GM21390 (cell line): ENCODE data around the gene SWI5.
"Not testable (repeated sequence)": the region's sequence is repeated elsewhere in the genome, so short reads cannot be mapped to it uniquely, and the experiment has no call there.

Experiments used
- ATAC-seq: cut with Tn5 transposase; IDR thresholded peaks from one replicate; pipeline ENCODE4 v1.9.1; 2021; ENCODE audit not compliant: unreplicated experiment

SWI5 gene

DNA sequence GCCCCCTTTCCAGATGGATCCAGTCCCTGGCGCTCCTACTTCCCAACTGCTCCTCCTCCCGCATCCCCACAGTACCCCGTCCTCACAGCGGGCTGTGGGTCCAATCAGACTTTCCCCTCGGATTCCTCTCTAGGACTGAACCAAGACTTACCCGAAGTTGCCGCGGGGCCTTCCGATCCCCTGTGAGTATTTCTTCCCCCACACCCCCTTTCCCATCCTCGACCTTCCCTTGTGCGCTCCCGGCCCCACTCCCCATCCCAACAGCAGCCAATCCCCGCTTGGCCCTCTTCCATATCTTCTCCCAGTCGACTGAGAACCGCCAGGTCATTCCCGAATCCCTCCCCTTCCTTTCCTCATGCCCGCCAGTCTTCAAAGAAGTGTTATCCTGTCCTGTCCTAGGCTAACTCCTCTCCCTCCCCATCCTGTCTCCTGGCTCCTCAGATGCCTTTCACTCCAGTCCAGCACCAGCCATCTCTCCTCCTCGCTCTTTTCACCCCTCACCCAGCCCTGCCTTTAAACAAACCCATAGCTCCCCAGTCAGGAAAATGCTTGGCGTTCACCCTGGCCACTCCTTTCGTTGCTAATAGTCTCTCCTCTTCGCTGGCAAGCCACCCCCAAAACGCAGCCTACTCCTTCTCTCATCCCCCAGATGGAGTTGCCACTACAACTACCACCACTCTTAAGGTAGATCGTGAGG lies 646 bp downstream of the SWI5 start:
- no peak for ATAC-seq

DNA sequence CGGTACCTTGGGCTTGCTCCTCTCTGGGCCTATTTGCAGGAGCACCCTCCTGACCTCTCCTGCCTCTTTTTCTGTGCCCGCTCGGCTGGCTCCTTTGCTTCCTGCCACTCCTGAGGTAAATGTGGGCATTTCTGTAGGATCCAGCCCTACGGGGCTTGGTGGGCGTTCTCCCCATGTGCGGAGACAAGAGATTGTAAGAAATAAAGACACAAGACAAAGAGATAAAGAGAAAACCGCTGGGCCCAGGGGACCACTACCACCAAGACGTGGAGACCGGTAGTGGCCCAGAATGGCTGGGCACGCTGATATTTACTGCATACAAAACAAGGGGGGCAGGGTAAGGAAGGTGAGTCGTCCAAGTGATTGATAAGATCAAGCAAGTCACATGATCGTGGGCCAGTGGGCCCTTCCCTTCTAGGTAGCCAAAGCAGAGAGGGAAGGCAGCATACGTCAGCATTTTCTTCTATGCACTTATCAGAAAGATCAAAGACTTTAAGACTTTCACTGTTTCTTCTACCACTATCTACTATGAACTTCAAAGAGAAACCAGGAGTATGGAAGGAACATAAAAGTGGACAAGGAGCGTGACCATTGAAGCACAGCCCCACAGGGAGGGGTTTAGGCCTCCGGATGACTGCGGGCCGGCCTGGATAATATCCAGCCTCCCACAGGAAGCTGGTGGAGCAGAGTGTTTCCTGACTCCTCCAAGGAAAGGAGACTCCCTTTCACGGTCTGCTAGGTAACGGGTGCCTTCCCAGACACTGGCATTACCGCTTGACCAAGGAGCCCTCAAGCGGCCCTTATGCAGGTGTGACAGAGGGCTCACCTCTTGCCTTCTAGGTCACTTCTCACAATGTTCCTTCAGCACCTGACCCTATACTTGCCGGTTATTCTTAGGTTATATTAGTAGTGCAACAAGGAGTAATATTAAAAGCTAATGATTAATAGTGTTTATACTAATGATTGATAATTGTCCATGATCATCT lies 3.3 kb downstream of the SWI5 start:
- ATAC-seq, result not testable (repeated sequence)

DNA sequence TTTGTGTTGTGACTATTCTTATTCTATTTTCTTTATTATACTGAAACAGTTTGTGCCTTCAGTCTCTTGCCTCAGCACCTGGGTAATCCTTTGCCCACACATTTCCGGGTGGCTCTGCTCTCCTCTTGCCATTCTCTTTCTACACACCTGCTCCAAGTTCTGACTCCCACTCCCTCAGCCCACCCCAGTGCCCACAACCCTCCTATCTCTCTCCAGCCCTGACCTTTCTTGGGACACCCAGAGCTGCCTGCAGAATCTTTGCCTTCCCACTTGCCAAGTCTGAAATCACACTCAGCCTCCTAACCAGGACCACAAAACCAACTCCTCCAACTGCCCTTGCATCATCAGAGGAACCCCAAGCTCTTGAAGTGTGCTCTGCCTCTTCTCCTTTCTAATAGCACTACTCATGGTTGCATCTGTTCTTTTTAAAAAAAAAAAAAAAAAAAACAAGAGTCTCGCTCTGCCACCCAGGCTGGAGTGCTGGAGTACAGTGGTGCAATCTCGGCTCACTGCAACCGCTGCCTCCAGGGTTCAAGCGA lies 4.1 kb downstream of the SWI5 start:
- no peak for ATAC-seq

DNA sequence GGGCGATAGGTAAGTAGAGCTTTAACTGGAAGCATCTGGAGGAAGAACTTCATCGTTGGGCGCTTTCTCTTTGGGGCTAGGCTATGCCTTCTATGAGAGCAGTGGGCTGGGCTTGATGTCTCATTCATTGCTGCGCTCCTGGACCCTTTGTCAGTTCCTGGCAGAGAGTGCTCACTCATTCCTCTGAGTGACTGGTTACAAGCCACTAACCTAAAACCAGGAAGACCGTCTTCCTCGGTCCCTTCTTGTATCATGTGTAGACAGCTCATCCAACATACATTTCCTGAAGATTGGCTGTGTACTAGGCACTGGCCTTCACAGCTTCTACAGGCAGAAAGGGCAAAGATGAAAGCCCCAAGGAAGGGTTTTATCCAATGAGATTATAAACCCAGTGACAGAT lies 6.4 kb downstream of the SWI5 start:
- no peak for ATAC-seq

DNA sequence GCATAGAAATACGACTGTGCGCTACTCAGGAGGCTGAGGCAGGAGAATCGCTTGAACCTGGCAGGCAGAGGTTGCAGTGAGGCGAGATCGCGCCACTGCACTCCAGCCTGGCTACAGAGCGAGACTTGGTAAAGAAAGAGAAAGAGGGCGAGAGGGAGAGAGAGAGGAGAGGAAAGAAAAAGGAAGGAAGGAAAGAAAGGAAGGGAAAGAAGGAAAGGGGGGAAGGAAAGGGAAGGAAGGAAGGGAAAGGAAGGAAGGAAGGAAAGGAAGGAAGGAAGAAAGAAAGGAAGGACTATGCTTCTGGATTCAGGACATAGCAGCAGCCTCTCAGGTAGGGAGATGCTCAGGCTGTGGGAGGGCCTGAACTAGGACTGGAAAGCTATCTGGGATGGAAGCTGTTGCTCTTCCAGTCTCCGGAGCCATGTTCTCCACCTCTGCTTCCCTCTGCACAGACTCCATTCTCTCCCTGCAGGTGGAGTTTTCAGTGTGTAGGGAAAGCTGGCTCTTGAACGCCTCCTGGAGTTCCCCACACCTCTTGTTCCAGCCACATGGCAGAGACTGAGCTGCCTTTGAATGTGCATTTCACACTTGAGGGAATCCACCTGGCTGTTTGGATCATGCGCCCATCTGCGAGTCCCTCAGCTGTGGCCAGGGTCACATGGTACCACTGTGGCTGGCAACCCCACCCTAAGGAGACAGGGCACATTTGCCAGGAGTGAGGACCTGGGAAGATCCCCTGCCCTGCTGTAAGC lies 9.1 kb downstream of the SWI5 start:
- no peak for ATAC-seq

DNA sequence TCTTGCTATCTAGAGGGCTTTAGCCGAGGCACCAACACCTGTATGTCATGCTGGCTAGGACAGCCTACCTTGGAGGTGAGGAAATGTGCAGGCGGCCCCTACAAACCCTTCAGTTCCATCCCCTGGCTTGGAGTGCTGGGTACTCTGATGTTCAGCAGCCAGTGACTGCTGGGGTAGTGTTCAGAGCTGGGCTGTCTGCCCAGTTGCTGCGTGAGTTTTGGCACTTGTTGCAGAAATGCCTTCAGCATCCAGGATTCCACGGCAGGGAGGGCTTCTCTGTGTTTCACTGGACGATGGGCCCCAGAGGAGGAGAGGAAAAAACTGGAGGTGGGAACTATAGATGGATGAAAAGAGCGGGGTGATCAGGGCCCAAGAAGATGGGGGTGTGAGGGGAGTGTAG lies 10.4 kb downstream of the SWI5 start:
- ATAC-seq, result no peak

DNA sequence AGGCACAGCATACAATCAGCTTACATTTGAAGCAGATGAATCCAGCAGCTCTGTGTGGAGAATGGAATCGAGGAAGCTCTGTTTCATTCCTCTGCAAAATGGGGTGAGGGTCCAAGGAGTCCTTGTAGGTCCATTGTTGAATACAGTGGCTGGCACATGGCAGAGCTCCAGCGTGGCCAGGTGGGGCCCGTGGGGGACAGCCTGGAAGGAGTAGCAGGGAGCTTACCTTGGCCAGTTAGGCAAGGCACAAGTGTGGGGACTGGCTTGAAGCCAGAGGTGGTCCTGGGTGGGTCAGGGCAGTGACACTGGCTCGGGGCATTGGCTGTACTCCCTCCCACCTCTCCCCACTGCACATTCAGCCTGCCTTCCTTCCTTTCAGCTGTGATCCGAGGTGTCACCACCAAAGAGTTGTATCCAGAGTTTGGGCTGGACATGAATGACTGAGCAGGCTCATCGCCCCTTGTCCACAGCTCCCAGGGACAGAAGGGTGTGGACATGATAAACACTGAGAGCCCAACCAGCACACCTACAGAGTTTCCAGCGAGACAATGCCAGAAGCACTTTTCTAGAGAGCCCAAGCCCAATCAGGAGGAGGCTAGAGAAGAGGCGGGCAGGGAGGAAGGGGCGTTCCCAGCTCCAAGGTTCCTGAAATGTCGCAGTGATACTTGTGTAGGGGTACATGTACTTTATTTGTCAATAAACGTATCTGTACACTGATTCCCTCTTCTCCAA lies 12.4 kb downstream of the SWI5 start:
- no peak for ATAC-seq

DNA sequence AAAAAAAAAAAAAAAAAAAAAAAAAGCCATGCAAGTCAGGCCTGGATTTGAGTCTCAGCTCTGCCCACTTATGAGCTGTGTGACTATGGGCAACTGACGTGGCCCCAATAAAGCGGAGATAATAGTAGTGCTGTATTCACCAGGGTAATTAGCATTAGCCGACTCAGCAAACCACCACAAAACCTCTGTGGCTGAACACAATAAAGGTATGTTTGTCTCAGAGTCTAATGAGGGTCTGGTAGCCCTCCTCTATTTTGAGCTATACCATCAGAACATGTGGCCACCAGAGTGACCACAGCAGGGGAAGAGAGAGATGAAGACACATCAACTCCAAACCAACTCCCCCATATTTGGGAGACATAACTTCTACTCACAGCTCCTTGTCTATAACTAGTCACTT lies 15.9 kb downstream of the SWI5 start:
- no peak for ATAC-seq

DNA sequence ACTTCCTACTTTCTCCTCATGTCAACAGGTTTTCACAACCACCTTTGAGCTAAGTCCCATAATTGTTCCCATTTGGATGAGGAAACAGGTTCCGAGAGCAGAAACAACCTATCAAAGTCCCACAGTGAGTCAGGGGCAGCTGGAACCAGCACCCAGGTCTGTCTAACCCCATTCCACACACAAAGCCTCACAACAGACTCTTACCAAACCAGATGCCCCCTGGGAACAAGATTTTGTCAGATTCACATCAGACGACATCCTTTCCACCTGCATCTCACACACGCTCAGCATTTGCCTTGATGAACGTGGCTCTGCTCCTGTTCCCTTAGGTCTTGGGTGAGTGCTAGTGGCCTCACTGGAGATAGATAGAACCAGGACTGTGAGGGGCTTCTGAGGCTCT lies 17.0 kb downstream of the SWI5 start:
- no peak for ATAC-seq

DNA sequence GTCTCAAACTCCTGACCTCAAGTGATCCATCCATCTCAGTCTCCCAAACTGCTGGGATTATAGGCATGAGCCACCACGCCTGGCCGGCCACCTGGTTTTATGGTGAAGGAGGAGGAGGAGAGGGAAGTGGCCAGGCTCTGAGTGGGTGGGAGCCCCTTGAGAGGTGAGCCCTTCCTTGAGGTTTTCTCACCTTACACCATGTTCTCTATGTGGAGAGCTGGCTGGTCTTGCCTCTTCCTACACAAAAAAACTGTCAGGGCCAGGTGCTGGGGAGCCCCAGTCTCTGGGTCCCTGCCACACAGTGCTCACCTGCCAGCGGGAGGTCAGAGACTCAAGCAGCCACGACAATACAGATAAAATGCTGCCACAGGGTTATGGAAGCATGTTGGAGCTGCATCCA lies 18.1 kb downstream of the SWI5 start:
- no peak for ATAC-seq

DNA sequence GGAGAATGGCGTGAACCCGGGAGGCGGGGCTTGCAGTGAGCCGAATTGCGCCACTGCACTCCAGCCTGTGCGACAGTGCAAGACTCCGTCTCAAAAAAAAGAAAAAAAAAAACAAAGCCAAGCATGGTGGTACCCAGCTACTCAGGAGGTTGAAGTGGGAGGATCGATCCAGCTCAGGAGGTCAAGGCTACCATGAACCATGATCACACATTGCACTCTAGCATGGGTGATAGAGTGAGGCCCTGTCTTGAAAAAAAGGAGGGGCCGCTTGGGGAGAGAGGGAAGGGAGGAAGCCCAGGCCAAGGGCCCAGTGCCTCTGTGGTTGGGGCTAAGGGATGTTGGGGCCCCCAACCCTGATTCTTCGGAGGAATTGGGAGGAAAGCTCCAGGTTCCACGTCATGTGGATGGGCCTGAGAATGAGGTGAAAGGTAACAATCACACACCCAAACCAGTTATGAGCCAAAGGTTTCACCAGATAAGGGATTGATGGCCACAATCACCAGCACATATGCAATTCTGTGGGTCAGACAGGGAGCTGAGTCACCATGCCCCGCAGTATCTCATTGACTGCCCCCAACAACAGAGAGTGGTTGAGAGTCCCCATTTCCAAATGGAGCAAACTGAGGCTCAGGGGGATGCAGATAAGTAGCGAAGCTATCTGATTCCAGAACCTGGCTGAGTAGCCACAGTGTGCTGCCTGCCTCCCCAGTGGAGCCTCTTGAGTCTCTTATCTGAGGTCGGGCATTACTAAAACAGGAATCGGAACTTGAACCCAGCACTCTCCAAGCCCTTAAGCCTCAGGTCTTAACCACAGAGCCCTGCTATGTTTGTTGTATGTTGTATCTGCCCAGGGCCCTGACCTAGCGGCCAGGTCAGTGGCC lies 20.5 kb downstream of the SWI5 start:
- no peak for ATAC-seq

DNA sequence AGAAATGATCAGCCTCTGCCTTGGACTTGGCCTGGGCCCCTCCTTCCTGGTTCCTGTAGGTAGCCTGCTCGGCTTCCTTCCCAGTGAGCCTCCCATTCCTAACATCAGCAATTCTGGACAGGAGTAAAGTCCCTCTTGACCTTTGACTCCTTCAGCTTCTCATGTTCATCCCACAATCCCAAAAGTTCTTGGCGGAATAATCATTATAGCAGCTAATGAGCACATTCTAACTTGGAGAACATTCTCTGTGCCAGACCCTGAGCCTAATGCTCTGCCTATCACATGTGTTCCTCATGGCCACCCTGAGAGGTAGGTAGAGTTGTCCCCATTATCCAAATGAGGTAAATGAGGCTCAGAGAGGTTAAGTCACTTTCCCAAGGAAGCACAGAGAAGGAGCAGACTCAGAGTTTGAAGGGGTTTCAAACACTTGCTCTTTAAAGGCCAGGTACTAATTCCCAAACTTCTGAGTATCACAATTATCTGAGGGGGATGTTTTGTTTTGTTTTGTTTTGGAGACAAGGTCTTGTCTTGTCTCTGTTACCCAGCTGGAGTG lies 21.2 kb downstream of the SWI5 start:
- no peak for ATAC-seq

DNA sequence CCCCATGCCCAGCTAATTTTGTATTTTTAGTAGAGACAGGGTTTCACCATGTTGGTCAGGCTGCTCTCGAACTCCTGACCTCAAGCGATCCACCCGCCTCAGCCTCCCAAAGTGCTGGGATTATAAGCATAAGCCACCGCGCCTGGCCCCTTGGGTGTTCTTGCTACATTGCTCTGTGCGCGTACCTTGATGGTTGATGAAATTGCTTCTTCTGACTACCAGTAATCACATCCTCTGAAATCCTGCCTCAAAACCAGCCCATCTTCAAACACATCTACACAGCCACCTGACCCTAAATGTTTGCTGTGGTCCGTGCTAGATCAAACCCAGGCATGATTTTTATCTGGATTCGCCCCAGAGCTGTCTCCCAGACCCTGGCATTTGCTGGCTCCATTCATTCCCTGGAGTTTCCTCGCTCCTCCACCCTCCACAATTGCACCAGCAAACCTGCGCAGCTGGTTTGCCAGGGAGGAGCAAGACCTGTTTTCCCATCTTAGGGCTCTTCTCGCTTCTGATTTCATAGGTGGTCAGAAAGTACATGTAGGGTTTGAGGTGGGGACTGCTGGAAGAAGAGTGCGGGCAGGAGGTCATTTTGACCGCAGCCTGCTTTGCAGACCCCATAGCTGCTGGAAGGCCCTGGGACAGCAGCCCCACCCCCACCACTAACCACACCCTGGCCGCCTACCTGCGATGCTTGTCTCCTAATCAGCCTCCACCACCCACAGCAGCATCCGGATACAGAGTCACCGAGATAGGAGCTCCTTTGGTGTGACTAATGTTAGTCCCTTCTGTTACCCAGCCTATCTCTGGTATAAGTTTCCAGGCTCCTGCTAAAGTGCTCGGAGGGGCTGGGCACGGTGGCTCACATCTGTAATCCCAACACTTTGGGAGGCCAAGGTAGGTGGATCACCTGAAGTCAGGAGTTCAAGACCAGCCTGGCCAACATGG lies 22.7 kb downstream of the SWI5 start:
- no peak for ATAC-seq

DNA sequence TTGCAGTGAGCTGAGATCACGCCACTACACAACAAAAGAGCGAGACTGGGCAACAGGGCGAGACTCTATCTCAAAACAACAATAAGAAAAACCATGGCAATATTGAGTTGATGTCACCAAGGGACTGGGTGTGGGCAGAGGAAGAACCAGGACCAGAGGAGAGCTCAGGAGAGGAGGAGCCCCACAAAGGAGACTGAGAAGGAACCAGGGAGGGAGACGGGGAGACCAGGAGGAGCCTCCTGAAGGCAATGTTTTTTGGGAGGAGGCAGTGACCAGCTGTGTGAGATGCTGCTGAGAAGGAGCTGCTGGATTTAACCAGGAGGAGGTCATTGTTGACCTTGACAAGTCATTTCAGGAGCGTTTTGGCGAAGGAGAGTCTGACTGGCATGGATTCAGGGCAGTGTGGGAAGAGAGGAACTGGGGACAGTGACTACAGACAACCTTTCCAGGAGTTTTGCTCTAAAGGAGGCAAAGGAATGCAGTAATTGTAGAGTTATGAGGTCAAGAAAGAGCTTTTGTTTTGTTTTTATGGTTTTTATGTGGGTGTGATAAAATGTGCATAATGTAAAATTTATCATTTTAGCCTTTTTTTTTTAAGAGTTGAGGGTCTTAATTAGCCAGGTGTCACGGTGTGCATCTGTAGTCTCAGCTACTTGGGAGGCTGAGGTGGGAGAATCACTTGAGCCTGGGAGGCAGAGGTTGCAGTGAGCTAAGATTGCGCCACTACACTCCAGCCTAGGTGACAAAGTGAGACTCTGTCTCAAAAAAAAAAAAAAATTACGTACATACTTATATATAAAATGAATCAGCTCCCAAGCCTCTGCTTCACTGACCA lies 28.3 kb downstream of the SWI5 start:
- ATAC-seq, result no peak

DNA sequence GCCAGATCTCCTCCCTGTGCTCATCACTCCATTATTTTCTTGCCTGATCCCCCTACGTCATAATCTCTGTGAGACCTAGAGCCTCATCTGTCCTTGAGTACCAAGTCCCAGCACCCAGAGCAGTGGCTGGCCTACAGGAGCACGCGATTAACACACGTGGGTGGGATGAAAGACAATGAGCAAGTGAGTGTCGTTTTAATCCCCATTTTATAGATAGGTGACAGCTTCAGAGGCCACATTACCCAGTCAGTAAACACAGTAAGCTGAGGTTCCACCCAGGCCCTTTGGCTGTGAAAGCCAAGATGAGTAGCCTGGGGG lies 28.9 kb downstream of the SWI5 start:
- no peak for ATAC-seq

DNA sequence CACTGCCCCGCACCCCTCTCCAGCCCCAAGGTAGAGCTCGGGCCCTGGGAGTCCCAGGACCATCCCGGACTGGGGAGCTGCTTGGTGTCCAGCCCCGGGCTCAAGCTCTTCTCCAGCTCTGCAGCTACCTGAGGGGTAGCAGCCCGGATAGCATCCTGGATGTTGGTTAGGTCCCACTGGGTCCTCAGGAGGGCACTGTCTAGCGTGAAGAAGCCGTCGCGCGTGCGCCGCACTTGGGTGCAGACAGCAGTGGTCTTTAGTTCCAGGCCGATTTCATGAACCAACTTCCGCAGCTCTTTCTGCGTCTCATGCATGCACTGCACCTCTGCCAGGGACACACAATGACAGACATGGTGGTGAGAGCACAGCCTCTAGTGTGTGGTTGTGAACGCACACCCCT lies 33.5 kb downstream of the SWI5 start:
- ATAC-seq, result no peak

DNA sequence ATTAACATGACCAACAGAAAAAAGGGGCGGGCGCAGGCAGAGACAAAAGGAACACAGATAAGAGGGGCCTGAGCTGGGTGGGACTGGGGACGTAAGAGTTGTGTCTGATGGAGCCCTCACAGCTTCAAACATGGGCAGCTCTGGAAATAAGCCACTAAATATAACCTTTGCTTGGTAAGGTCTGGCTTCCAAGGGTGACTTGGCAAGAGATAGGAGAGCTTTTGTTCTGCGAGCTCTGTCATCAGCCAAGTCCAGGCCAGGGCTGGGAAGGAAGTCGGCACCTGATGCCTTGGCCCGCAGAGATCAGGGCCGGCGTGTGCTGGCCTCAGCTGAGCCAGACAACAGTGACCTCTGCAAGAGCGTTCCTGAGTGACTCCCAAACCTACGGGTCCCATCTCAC lies 34.4 kb downstream of the SWI5 start:
- no peak for ATAC-seq

DNA sequence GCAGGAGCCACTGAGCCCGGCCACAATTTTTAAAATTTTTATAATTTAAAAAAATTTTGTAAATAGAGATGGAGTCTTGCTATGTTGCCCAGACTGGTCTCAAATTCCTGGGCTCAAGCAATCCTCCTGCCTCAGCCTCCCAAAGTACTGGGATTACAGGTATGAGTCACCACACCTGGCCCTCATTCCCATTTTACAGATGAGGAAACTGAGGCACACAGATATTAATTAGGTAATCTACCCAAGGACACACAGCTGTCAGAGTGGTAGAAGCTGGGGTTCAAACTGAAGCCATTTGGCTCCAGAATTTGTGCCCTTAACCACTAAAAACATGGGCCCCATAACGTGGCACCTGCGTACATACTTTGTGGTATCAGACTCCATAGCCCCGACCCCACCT lies 38.6 kb downstream of the SWI5 start:
- ATAC-seq, result no peak
